Measurements from ENCODE around the gene MYD88.
"Not testable (repeated sequence)": the region's sequence is repeated elsewhere in the genome, so short reads cannot be mapped to it uniquely, and the experiment has no call there.

MYD88 gene

DNA sequence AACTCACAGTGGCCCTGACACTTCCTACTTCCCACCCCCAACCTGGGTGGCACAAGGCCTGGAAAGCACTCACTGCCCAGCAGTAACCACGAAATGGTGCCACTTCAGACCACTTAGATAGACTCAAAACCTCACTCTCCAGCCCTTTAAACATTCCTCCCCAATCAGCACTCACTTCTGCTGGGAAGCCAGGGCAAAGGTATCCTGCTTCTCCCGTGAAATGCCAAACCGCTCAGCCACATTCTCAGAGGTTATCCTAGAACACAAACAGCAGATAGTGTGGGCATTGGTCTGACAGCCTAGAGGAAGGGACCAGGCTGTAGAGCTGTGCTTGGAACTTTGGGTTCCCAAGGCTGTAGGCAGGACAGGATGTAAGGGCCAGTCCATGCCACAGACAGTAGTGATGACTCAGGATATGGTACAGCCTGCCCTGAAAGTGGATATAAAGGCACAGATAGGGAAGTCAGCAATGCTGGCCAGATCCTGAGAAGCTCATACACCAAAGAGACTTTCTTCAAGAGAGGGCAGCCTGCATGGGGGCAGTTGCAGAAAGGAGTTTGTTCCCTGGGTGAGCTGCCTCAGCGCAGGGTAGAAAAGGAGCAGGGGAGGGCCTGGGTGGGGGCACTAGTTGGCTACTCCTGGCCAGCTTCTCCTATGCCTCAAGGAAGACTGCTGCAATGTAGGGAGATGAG is 10.7 kb upstream of the MYD88 start:
- DNase-seq, result no peak

GRCh38 chr3:38128303-38128655 is 10.2 kb upstream of the MYD88 start:
- DNase-seq, result no peak

DNA sequence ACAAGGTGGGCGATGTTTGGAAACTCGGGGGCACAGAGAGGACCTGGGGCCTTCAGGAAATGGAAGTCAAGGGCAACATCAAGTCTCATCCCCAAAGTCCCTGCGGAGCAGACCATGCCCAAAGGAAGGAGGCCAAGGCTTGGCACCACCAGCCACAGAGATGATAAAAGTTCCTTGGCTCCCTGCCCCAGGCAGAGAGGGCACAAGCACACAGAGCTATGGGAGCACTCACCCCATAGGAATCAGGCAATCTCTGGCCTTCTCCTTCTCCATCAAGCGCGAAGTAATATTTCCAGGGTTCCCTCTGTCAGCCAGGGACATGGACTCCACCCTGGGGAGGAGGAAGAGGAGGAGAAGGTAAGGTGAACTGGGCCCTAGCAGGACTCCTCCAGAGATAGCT is 9.4 kb upstream of the MYD88 start:
- DNase-seq, result no peak

DNA sequence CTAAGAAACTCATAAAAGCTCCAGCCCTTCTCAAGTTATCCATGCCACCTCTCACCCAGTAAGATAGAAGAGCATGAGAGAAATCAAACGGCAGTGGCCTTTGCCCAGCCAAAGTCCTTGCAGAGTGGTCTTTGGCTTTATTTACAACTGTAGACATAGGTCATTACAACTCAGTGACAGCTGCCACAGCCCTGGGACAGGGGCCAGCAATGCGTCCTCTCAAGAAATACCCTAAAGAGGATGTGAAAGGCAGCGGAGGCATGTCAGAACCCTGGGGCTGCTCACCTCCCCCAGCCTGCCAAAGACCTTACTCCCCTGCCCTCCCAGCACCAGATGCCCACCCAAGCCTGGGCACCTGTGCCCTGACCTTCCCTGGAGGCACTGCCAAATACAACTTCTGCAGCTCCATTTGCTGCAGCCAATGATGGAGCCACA is 7.8 kb upstream of the MYD88 start:
- DNase-seq, result no peak

DNA sequence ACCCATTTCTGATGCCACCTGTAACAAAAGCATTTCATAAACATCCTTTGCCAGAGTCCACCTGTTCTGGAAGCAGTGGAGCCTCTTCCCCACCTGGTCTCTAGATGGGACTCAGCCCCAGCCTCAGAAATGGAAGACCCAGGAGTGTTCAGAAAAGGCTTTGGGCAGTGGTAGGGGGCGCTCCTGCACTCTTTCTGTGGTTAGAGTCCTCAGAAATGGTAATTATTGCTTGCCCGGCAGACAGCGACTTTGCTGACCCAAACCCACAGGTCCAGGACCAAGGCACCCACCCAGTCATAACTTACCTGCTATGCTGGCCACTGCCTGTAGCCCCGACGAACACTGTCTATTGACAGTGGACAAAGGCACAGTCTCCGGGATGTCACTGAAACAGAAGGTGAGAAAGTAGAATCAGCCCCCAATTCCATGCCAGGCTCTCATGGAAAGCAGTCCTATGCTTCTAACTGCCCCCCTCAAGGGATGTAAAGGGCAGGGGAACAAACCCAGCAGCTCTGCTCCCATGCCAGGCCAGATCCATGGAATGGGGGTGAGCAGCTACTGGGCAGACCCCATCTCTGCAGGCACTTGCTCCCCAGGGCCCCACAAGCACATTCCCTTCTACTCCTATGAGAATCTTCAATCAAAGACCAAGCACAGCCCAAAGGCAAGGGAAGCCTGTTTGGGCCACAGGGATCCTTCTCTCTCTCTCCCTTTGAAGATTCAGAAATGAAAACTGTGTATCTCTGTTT is 6.7 kb upstream of the MYD88 start:
- no peak for DNase-seq

DNA sequence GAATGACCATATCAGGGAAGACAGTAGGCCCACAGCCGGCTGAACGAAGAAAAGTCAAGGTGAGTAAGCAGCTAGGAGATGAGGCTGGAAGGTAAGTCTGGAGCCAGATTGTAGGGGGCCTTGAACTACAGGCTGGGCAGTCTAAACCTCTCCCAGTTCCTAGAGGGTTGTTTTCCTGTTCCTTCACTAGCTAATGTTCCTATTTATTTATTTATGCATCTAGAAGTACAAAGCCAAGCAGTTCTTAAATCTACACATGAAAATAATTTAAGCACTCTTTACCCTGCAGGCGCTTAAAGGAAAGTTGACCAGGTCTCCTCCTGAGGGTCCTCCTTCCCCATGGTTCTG is 5.3 kb upstream of the MYD88 start:
- no peak for DNase-seq

DNA sequence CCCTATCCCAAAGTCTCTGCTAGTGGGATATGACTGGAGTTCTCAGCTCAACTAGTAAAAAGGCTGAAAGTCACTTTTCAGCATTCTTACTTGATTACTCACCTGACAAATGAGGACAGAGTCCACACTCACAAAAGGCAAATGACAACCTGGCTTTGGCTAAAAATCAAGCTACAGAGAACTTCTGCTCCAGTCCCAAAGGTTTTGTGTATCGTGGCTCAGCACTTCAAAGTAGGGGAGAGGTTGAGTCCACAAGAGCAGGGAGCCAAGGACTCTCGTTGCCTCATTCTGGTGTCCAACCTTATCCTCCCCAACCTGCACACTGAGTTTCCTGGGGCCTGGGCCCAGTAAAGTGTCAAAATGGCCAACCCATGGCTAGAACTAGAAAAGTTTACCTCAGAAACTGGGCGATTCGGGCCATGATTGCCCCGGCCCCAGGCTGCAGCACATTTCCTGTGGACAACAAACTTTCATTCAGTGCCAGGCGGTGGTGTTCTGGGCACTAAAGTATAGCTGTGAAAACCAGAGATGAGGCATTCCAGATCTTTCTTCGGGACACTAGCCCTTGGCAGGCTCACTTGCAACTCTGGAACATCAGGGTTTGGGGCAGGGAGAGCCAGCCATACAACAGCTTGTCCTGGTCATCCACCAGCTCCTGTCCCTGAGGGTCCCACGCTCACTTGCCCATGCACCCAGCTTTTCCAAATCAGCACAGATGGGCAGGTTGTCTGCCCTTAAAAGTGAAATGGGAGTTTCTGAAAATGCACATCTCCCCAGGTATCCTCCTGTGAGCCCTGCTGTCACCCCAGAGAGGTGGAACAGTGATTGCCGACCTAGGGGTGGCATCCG is 4.7 kb upstream of the MYD88 start:
- no peak for DNase-seq

GRCh38 chr3:38134517-38135143 is 3.8 kb upstream of the MYD88 start:
- DNase-seq, result not testable (repeated sequence)

DNA sequence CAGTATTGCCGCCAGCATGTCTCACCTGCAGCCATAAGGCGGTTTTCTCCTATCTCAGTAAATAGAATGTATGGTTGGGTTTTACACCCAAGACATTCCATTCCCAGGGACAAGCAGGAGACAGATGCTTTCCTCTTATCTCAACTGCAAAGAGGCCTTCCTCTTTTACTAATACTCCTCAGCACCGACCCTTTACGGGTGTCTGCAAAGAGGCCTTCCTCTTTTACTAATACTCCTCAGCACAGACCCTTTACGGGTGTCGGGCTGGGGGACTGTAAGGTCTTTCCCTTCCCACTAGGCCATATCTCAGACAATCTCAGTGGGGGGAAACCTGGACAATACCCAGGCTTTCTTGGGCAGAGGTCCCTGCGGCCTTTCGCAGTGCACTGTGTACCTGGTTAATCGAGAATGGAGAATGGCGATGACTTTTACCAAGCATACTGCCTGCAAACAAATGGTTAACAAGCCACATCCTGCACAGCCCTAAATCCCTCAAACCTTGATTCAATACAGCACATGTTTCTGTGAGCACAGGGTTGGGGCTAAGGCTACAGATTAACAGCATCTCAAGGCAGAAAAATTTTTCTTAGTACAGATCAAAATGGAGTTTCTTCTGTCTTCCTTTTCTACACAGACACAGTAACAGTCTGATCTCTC is 2.7 kb upstream of the MYD88 start:
- DNase-seq, result not testable (repeated sequence)

GRCh38 chr3:38136393-38136776 is 2.1 kb upstream of the MYD88 start:
- no peak for DNase-seq

GRCh38 chr3:38136777-38137614 is 1.5 kb upstream of the MYD88 start, which contains the start of gene ACAA1:
Gene ACAA1 (minus strand): TSS chr3:38137127. CDS start chr3:38137035, 92 bp downstream.
- DNase-seq, result peak; percentile 76

- DNase-seq, result no peak
These were observed 679 bp upstream of the MYD88 start for GRCh38 chr3:38137615-38138348.

DNA sequence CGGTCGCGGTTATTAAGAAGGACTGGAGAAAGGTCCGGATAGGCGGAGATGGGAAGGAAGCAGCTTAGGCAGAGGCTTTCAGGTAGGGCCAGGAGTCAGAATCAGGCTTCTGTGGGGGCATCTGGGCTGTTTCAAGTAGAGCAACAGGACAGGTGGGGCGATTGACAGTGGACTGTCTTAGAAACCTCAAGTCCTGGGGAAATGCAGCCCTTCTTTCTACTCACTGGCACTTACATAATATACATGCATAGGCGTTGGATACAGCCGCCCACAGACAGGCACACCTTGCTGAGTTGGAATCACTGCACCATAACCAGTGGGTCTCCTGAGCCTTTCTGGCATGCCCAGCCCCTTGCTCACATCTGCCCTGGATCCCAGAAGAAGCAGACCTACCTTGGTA is 730 bp downstream of the MYD88 start:
- DNase-seq, result no peak

- DNase-seq, result no peak
These were observed 1.2 kb downstream of the MYD88 start for GRCh38 chr3:38139652-38140051.

- no peak for DNase-seq
These were observed 2.1 kb downstream of the MYD88 start for GRCh38 chr3:38140326-38141172.

DNA sequence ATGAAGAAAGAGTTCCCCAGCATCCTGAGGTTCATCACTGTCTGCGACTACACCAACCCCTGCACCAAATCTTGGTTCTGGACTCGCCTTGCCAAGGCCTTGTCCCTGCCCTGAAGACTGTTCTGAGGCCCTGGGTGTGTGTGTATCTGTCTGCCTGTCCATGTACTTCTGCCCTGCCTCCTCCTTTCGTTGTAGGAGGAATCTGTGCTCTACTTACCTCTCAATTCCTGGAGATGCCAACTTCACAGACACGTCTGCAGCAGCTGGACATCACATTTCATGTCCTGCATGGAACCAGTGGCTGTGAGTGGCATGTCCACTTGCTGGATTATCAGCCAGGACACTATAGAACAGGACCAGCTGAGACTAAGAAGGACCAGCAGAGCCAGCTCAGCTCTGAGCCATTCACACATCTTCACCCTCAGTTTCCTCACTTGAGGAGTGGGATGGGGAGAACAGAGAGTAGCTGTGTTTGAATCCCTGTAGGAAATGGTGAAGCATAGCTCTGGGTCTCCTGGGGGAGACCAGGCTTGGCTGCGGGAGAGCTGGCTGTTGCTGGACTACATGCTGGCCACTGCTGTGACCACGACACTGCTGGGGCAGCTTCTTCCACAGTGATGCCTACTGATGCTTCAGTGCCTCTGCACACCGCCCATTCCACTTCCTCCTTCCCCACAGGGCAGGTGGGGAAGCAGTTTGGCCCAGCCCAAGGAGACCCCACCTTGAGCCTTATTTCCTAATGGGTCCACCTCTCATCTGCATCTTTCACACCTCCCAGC is 2.9 kb downstream of the MYD88 start:
- DNase-seq, result no peak

DNA sequence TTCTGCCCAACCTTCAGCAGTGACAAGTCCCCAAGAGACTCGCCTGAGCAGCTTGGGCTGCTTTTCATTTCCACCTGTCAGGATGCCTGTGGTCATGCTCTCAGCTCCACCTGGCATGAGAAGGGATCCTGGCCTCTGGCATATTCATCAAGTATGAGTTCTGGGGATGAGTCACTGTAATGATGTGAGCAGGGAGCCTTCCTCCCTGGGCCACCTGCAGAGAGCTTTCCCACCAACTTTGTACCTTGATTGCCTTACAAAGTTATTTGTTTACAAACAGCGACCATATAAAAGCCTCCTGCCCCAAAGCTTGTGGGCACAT is 3.5 kb downstream of the MYD88 start:
- DNase-seq, result no peak

DNA sequence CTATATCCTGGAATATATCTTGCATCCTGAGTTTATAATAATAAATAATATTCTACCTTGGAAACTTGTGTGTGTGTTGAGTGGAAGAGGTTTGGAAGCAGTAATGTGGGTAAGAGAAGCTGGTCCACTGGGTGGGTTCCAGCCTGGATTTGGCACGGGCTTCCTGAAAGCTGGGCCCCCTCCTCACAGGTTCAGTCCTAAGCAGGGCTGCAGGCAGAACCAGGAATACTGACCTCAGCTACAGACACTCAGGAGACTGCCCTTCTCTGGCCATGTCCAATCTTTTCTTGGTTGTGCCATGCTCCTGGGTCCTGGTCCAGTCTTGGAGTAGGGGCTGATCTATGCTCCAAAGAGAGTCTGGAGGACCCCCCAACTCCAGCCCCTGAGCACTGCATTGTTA is 4.5 kb downstream of the MYD88 start:
- DNase-seq, result no peak

- DNase-seq, result no peak
These were observed 5.0 kb downstream of the MYD88 start for GRCh38 chr3:38143511-38143910.

Measured in cortex of kidney (tissue), 1 donor.